Activated B cell treated with CpG ODN at 0.5 μM for 24 hours (primary cell): Measurements from ENCODE around the gene PTPRK. TPM values are rescaled to one million over a fixed set of nuclear protein-coding genes. Genes with fewer than 3 reads are reported as not detected.

Source experiments
- ATAC-seq: fragments of 200-7000 bp; cut with Tn5 transposase; one replicate; pipeline ENCODE4 v1.10.0; 2021; ENCODE audit warnings: low read depth, mild to moderate bottlenecking, moderate library complexity
- CTCF ChIA-PET: fragments of 350-600 bp; sonication (Branson Sonifier 250); formaldehyde crosslinking; loops from one replicate; lab custom pipeline; 2021; ENCODE audit warnings: antibody characterized with exemption; lab: Charles Lee
- POLR2A ChIA-PET: fragments of 350-600 bp; sonication (Branson Sonifier 250); formaldehyde crosslinking; loops from one replicate; lab custom pipeline; 2021; ENCODE audit warnings: antibody characterized with exemption; lab: Charles Lee
- DNase-seq: peaks from one replicate; pipeline ENCODE4 v3.0.0; 2022
- H3K27ac Mint-ChIP-seq: one replicate; pipeline ENCODE4 v1.8.0; 2020; ENCODE audit warnings: mixed read lengths
- H3K27me3 Mint-ChIP-seq: one replicate; pipeline ENCODE4 v1.8.0; 2021; ENCODE audit warnings: mixed read lengths
- H3K36me3 Mint-ChIP-seq: one replicate; pipeline ENCODE4 v1.8.0; 2021; ENCODE audit warnings: low read depth, mixed read lengths
- H3K4me1 Mint-ChIP-seq: one replicate; pipeline ENCODE4 v1.8.0; 2021; ENCODE audit warnings: mixed read lengths
- H3K4me3 Mint-ChIP-seq: one replicate; pipeline ENCODE4 v1.8.0; 2020; ENCODE audit warnings: mild to moderate bottlenecking, mixed read lengths
- H3K9me3 Mint-ChIP-seq: one replicate; pipeline ENCODE4 v1.8.0; 2020; ENCODE audit warnings: mixed read lengths
- CTCF ChIP-seq: fragments of 200-600 bp; IDR thresholded peaks from one replicate; pipeline ENCODE4 v1.8.0; 2022; ENCODE audit warnings: antibody characterized with exemption, mild to moderate bottlenecking
- intact Hi-C: fragments of 100-400 bp; cut with micrococcal nuclease; formaldehyde crosslinking; loops from one replicate; pipeline ENCODE4 v1.15.1; 2024
- total RNA-seq: library from RNA; stranded (reverse); gene quantifications from 2 replicates; pipeline ENCODE4 v1.2.3, GENCODE V29; 2022

Gene PTPRK
- total RNA-seq, 1 donor from 2014 or later, result 14.2 TPM

- ATAC-seq (no peak), DNase-seq (no peak)
- Mint-ChIP-seq H3K27me3 (no peaks in the 10 kb centered on the region), H3K36me3 (no peaks in the 10 kb centered on the region), H3K9me3 (peaks cover 4% of the 10 kb centered on the region), H3K4me3 (no peak overlapping the region), H3K27ac (no peak overlapping the region), H3K4me1 (peaks cover 6% of the 10 kb centered on the region)
- no peak for TF ChIP-seq CTCF
- POLR2A ChIA-PET, result no interaction called here
- CTCF ChIA-PET, result no interaction called here
- intact Hi-C loops, result no loop called here
Measured at GRCh38 chr6:128152551-128152950, 367.8 kb downstream of the PTPRK start.

GRCh38 chr6:128150376-128150775 is 370.0 kb downstream of the PTPRK start:
- no peak for TF ChIP-seq CTCF
- CTCF ChIA-PET, result no interaction called here
- ATAC-seq, result no peak

GRCh38 chr6:128149796-128150195 is 370.6 kb downstream of the PTPRK start:
- Mint-ChIP-seq H3K27me3 (no peaks in the 10 kb centered on the region), H3K4me1 (peaks cover 2% of the 10 kb centered on the region), H3K36me3 (no peaks in the 10 kb centered on the region), H3K27ac (no peak overlapping the region), H3K9me3 (no peaks in the 10 kb centered on the region), H3K4me3 (no peak overlapping the region)
- ATAC-seq, result no peak
- CTCF ChIA-PET, result no interaction called here
- intact Hi-C loops, result no loop called here
- POLR2A ChIA-PET, result no interaction called here
- no peak for TF ChIP-seq CTCF
- no peak for DNase-seq

More at GRCh38 chr6:128150376-128150775, 370.0 kb downstream of the PTPRK start:
- no peak for DNase-seq
- H3K4me3 Mint-ChIP-seq, result no peak overlapping the region
- H3K36me3 Mint-ChIP-seq, result no peaks in the 10 kb centered on the region
- POLR2A ChIA-PET, result no interaction called here
- no peaks in the 10 kb centered on the region for H3K9me3 Mint-ChIP-seq
- H3K27me3 Mint-ChIP-seq, result no peaks in the 10 kb centered on the region
- intact Hi-C loops, result no loop called here
- no peak overlapping the region for H3K27ac Mint-ChIP-seq
- H3K4me1 Mint-ChIP-seq, result no peaks in the 10 kb centered on the region

- Mint-ChIP-seq H3K4me1 (peaks cover 7% of the 10 kb centered on the region), H3K9me3 (no peaks in the 10 kb centered on the region), H3K4me3 (no peak overlapping the region), H3K27me3 (no peaks in the 10 kb centered on the region), H3K36me3 (no peaks in the 10 kb centered on the region), H3K27ac (no peak overlapping the region)
- ATAC-seq (no peak), DNase-seq (no peak)
- intact Hi-C loops, result no loop called here
- CTCF ChIA-PET, result no interaction called here
- POLR2A ChIA-PET, result no interaction called here
- no peak for TF ChIP-seq CTCF
Measured at GRCh38 chr6:128144320-128144719, 376.1 kb downstream of the PTPRK start.

- H3K36me3 Mint-ChIP-seq, result no peaks in the 10 kb centered on the region
- no peaks in the 10 kb centered on the region for H3K9me3 Mint-ChIP-seq
- TF ChIP-seq CTCF, result no peak
- H3K27ac Mint-ChIP-seq, result no peak overlapping the region
- H3K27me3 Mint-ChIP-seq, result no peaks in the 10 kb centered on the region
- ChIA-PET POLR2A (no interaction called here), CTCF (no interaction called here)
- DNase-seq, result no peak
- H3K4me1 Mint-ChIP-seq, result peaks cover 7% of the 10 kb centered on the region
- intact Hi-C loops, result no loop called here
- H3K4me3 Mint-ChIP-seq, result no peak overlapping the region
- ATAC-seq, result no peak
Measured at GRCh38 chr6:128141932-128142331, 378.5 kb downstream of the PTPRK start.
